Ishikawa (cell line): ENCODE data around the gene ATP8A2.

ENCODE experiments used
- CEBPB ChIP-seq: IDR thresholded peaks from 2 replicates; pipeline ENCODE4 v1.6.1; 2012
- CREB1 ChIP-seq: IDR thresholded peaks from 2 replicates; pipeline ENCODE4 v1.6.1; 2012; ENCODE audit warnings: low read depth
- EGR1 ChIP-seq: IDR thresholded peaks from 2 replicates; pipeline ENCODE4 v1.6.1; 2012
- EP300 ChIP-seq: IDR thresholded peaks from 2 replicates; pipeline ENCODE4 v1.6.1; 2012; ENCODE audit warnings: borderline replicate concordance
- FOXM1 ChIP-seq: IDR thresholded peaks from 2 replicates; pipeline ENCODE4 v1.6.1; 2012; ENCODE audit warnings: low read depth, borderline replicate concordance
- MAX ChIP-seq: IDR thresholded peaks from 2 replicates; pipeline ENCODE4 v1.6.1; 2012
- NFIC ChIP-seq: IDR thresholded peaks from 2 replicates; pipeline ENCODE4 v1.6.1; 2012
- RAD21 ChIP-seq: IDR thresholded peaks from 2 replicates; pipeline ENCODE4 v1.6.1; 2012; ENCODE audit warnings: low read depth
- REST ChIP-seq: IDR thresholded peaks from 2 replicates; pipeline ENCODE4 v1.6.1; 2012; ENCODE audit warnings: low read depth, mild to moderate bottlenecking
- TAF1 ChIP-seq: IDR thresholded peaks from 2 replicates; pipeline ENCODE4 v1.6.1; 2012; ENCODE audit warnings: low read depth, mild to moderate bottlenecking
- TCF12 ChIP-seq: IDR thresholded peaks from 2 replicates; pipeline ENCODE4 v1.6.1; 2012; ENCODE audit warnings: low read depth
- TEAD4 ChIP-seq: IDR thresholded peaks from 2 replicates; pipeline ENCODE4 v1.6.1; 2012
- USF1 ChIP-seq: IDR thresholded peaks from 2 replicates; pipeline ENCODE4 v1.6.1; 2012
- YY1 ChIP-seq: IDR thresholded peaks from 2 replicates; pipeline ENCODE4 v1.6.1; 2012; ENCODE audit warnings: low read depth
- ZBTB7A ChIP-seq: IDR thresholded peaks from 2 replicates; pipeline ENCODE4 v1.6.1; 2012; ENCODE audit warnings: low read depth

Gene ATP8A2

GRCh38 chr13:25489238-25489637 is 117.5 kb downstream of the ATP8A2 start:
- TF ChIP-seq REST (no peak), TEAD4 (no peak), EGR1 (no peak), TCF12 (no peak), CREB1 (no peak), FOXM1 (no peak), RAD21 (no peak), YY1 (no peak), CEBPB (no peak), TAF1 (no peak), NFIC (no peak)

GRCh38 chr13:25490236-25490635 is 118.5 kb downstream of the ATP8A2 start:
- TF ChIP-seq CEBPB, result no peak
- TF ChIP-seq MAX, result no peak
- no peak for TF ChIP-seq REST
- TF ChIP-seq FOXM1, result no peak
- TF ChIP-seq EGR1, result no peak
- no peak for TF ChIP-seq TAF1
- no peak for TF ChIP-seq CREB1
- TF ChIP-seq ZBTB7A, result no peak
- no peak for TF ChIP-seq TCF12
- TF ChIP-seq YY1, result no peak
- no peak for TF ChIP-seq NFIC
- no peak for TF ChIP-seq TEAD4
- TF ChIP-seq EP300, result no peak

- no peak for TF ChIP-seq ZBTB7A
- TF ChIP-seq USF1, result no peak
- TF ChIP-seq REST, result peak; percentile 80
Observed at GRCh38 chr13:25493931-25494640, 122.3 kb downstream of the ATP8A2 start.

GRCh38 chr13:25494698-25495411 is 123.1 kb downstream of the ATP8A2 start:
- TF ChIP-seq CREB1 (no peak), EP300 (no peak), EGR1 (no peak), YY1 (no peak), TEAD4 (no peak), MAX (no peak), USF1 (no peak), ZBTB7A (no peak), NFIC (no peak), FOXM1 (no peak), CEBPB (no peak), TAF1 (no peak), REST (no peak)
